Uterus (tissue), 2 donors: Measurements from ENCODE around the gene ANXA10.

ENCODE experiments used
- POLR2A ChIP-seq, 2 donors: fragments of 450-650 bp; IDR thresholded peaks; one replicate each; pipeline ENCODE4 v1.6.1; 2016; ENCODE audit warnings: antibody characterized with exemption in 2 of 2, mild to moderate bottlenecking in 1 of 2, moderate library complexity in 1 of 2
- TF ChIP-seq, protein P1 (sequence below), 4 experiments: fragments of 200-600 bp in 2 of 4; fragments of 450-650 bp in 2 of 4; sonication (generic) in 2 of 4; IDR thresholded peaks; one replicate each; pipeline ENCODE4 v1.5.1; 2016 to 2019; ENCODE audit warnings: antibody characterized with exemption in 4 of 4, mild to moderate bottlenecking in 2 of 4, moderate library complexity in 1 of 4

DNA sequence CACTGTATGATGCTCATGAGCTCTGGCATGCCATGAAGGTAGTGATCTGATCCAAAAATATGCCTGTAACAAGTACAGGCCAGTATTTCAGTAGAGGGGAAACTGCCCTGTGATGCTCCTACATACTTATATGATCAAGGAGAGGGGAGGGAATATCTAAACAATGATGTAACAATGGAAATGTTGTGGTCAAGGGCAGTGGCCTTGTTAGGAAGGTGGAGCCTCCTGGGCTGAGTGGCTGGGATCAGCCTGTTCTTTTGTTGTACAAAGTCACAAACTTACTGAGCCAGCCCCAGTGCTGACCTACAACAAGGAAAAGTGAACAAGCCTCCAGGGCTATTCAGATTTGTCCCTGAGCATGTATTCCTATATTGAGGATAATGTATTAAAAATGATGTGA lies 70.3 kb downstream of the ANXA10 start:
- TF ChIP-seq, protein P1, sequence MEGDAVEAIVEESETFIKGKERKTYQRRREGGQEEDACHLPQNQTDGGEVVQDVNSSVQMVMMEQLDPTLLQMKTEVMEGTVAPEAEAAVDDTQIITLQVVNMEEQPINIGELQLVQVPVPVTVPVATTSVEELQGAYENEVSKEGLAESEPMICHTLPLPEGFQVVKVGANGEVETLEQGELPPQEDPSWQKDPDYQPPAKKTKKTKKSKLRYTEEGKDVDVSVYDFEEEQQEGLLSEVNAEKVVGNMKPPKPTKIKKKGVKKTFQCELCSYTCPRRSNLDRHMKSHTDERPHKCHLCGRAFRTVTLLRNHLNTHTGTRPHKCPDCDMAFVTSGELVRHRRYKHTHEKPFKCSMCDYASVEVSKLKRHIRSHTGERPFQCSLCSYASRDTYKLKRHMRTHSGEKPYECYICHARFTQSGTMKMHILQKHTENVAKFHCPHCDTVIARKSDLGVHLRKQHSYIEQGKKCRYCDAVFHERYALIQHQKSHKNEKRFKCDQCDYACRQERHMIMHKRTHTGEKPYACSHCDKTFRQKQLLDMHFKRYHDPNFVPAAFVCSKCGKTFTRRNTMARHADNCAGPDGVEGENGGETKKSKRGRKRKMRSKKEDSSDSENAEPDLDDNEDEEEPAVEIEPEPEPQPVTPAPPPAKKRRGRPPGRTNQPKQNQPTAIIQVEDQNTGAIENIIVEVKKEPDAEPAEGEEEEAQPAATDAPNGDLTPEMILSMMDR (IDR thresholded peaks at IDR 0.05): no peak
- TF ChIP-seq POLR2A (IDR thresholded peaks at IDR 0.05): no peak
